ENCODE data around the gene ZNF587B.
"Not testable (repeated sequence)": the region's sequence is repeated elsewhere in the genome, so short reads cannot be mapped to it uniquely, and the experiment has no call there.

ZNF587B gene

GRCh38 chr19:57887195-57887941 is 57.3 kb downstream of the ZNF587B start:
- TF ChIP-seq ZNF274 (IDR thresholded peaks at IDR 0.05; ENCODE audit: low read depth, low read length), result no peak
- peak overlapping the region; percentile 96 for H3K4me3 ChIP-seq (ENCODE audit: low read length)

GRCh38 chr19:57888107-57888559 is 58.0 kb downstream of the ZNF587B start:
- peak overlapping the region; percentile 96 for H3K4me3 ChIP-seq (ENCODE audit: low read length)
- TF ChIP-seq ZNF274 (IDR thresholded peaks at IDR 0.05; ENCODE audit: low read depth, low read length), result no peak

GRCh38 chr19:57888560-57889231 is 58.6 kb downstream of the ZNF587B start, which contains the start of gene ZNF814:
ZNF814 (minus strand) TSS chr19:57889037; CDS start chr19:57888802, 235 bp downstream.
- TF ChIP-seq ZNF274 (IDR thresholded peaks at IDR 0.05; ENCODE audit: low read depth, low read length), result no peak
- H3K4me3 ChIP-seq (ENCODE audit: low read length), result peak within 1 kb of the TSS; percentile 96

GRCh38 chr19:57890706-57891105 is 60.6 kb downstream of the ZNF587B start:
- H3K4me3 ChIP-seq (ENCODE audit: low read length), result not testable (repeated sequence)
